GM10847 (cell line): ENCODE measurements around the gene FCHSD2.

Source experiments
- POLR2A ChIP-seq: IDR thresholded peaks from 2 replicates; pipeline ENCODE4 v1.6.1; 2011; ENCODE audit not compliant: insufficient read length; ENCODE audit errors: extremely low read depth

The FCHSD2 gene

GRCh38 chr11:73018856-73019255, 123.3 kb downstream of the FCHSD2 start:
- TF ChIP-seq POLR2A = no peak

- TF ChIP-seq POLR2A = no peak
These were observed 124.9 kb downstream of the FCHSD2 start for GRCh38 chr11:73017024-73017751.

GRCh38 chr11:73013021-73013420, 129.1 kb downstream of the FCHSD2 start:
- TF ChIP-seq POLR2A = no peak

DNA sequence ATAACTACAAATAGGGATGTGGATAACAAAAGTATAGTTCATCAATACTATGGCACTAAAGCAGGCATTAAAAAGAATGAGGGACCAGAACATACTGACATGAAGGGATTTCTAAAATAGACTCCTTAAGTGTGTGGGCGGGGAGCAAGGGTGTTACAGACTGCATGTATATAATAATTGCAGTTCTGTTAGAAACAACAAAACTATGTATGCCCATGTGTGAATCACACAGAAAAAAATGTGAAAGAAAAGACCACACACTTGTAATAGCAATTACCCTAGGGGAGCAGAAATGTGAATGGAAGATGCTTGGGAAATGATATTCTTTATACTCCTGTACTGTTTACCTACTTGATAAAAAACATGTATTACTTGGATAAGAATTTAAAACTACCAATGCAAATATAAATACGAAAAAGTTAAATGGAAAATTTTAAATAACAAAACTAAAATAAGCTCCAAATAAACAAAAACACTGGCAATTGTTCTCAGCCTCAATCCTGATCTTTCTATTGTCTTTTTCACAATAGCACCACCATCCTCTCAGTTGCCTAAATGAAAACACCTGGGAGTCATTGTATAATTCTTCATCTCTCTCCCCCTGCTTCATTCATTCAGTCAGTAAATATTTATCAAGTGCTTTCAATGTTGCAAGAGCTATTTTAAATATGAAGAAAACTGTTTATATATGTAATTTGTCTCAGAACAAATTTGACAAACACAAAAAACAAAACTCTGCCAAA, 129.8 kb downstream of the FCHSD2 start:
- no peak for TF ChIP-seq POLR2A

DNA sequence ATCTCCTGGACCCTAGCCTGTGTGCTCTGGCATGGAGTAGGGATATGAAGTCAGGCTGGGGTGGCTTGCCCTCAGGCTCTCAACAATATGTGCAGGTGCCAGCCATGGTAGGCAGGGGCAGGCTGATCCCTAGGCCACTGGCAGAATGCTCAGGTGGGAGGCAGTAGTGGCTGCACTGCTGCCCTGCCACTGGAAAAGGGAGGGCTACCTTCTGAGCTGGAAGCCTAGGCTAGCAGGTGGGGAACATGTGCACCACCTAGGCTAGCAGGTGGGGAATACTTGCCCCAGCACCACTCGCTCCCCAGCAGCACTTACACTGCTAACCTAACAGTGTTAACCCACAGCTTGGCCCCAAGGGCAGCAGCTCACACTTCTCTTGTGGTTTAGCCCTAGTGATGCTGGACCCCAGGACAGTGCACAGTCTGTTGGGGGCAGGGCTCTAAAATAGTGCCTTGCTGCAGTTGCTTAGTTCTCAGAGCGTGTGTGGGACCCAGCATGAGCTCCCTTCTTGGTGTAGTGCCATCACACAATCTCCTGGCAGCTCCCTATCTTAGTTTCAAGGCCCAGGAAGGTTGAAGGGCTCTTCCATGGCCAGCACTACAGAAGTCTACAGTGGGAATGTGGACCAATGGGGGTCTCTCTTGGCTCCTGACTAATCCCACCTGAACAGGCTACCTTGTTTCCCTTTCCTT, 130.8 kb downstream of the FCHSD2 start:
- no peak for TF ChIP-seq POLR2A

GRCh38 chr11:73009972-73010371, 132.1 kb downstream of the FCHSD2 start:
- no peak for TF ChIP-seq POLR2A

DNA sequence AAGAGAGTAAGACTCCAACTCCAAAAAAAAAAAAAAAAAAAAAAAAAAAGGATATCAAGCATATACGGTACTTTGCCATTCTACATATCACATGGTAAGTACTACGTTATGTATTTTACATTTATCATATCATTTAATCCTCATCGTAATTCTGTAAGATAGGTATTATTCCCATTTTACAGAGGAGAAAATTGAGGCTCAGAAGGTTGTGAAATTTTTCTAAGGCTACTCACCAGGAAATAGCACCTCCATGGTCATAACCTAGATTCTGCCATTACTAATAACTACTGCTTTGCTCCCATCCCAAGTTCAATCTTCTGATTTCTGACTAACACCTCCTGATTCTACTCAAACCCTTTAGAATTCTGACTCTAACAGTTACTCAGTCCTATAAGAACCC, 138.0 kb downstream of the FCHSD2 start:
- TF ChIP-seq POLR2A = no peak

DNA sequence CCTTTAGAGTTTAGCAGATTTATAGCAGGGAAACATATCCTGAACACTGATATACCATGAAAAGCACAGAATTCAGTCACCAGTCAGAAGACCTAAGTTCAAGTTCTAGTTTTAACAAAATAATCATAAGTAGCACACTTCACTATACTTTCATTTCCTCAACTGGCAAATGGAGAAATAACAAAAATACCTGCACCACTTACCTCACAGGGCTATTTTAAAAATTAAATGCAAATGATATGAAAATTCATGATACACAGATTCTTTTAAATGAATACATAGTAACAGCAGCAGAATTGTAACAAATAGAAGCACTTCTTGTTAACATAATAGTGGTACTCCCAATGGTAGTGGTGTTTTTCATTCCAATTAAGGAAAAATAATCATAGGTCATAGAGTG, 139.0 kb downstream of the FCHSD2 start:
- TF ChIP-seq POLR2A = no peak

DNA sequence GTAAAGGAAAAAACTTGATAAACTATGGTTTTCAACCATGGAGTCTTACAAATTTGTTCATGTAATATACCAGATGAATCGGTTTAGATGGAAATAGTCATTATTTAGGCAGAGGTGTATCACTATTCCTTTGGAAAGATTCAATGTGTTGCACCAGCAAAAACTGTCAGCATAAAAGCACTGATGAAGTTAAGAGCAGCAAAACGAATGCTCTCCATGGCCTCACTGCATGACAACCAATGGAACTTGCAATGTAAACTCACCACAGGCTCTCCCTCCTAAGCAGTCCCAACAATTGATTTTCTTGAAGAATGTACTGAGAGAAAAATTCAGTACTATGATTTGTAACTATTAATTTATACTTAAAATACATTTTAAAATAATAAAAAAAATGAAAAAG, 139.9 kb downstream of the FCHSD2 start:
- no peak for TF ChIP-seq POLR2A

DNA sequence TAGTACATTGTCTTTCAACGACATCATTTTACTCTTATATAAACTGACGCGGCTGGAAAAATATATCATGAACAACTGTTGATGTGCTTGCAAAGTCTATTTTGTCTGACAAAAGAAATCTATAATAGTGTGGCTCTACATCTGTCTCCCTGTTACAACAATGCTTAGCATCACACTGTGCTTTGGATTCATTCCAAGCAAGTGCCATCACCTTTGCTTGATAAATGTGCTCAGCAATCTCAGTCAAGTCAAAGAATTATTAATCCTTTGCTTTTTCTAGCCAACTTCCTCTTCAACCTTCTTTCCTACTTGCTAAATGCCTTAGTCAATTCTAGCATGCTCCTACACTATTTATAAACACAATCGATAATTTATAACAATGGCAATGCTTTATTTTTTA, 140.5 kb downstream of the FCHSD2 start:
- TF ChIP-seq POLR2A = no peak

DNA sequence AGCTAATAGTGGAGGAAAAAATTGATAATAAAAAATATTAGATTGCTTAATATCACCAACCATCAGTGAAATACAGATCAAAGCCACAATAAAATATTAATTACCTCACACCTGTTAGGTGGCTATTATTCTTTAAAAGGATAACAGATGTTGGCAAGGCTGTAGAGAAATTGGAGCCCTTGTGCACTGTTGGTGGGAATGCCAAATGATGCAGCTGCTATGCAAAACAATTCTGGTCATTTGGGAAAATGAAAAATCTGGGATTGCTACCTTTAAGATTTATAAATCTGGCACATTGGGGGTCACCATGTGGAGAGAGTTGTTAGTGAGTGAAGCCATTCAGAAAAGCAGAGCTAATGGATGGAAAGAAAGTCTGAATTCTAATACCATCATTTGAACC, 143.4 kb downstream of the FCHSD2 start:
- TF ChIP-seq POLR2A = no peak

DNA sequence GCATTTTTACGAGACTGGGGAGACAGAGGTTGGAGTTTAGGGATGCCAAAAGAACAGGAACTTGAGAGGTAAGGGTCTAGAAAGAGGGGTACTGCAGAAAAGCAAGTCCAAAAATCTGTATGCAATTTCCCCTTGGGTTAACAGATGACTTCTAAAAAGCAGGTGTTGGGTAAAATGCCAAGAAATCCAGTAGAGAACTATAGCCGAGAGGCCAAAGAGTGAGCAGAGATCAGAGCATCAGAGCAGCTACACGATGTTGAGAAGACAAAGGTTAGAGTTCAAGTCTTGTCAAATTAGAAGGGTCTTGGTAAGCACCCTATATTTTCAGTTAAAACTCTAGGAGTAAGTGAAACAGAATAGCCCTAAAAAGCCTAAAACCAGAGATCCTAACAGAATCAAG, 145.2 kb downstream of the FCHSD2 start:
- TF ChIP-seq POLR2A = no peak

GRCh38 chr11:72989727-72990126, 152.4 kb downstream of the FCHSD2 start:
- TF ChIP-seq POLR2A = no peak

GRCh38 chr11:72988821-72989220, 153.3 kb downstream of the FCHSD2 start:
- TF ChIP-seq POLR2A = no peak

- TF ChIP-seq POLR2A = no peak
These were observed 156.5 kb downstream of the FCHSD2 start for GRCh38 chr11:72985645-72986044.

DNA sequence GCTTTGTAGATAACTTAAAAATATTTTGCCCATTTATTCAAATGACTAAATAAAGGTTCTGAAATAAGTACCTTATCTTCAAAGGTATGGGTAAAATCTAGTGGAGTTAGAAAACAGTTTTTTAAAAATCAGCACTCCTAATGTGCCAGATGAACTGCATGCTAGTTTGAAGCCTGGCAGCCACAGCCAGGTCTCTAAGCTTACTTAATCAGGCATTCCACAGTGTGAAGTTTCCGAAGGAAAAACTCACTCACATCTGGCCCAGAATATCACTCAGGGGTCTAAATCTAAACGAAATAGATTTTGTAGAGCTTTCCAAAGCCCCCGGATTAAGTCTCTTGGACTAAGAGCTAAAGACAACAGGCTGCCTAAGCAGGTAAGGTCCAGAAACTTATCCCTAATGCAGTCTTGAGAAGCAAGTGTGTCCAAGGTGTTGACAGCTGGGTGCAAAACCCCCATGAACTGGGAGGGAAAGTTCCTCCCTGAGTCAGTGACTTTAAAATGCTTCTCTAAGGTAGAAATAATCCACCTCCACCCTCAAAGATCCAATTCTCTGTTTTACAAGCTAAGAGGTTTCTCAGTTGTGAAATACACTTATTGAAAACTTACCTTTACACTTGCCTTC, 157.6 kb downstream of the FCHSD2 start:
- TF ChIP-seq POLR2A = no peak
